Fibroblast of lung (primary cell): ENCODE data around the gene NARF. TPM values are rescaled to one million over a fixed set of nuclear protein-coding genes. Genes with fewer than 3 reads are reported as not detected.
"Not testable (repeated sequence)": the region's sequence is repeated elsewhere in the genome, so short reads cannot be mapped to it uniquely, and the experiment has no call there.

Experiments
- DNase-seq, 2 donors: peaks; one replicate each; pipeline versions ENCODE4 v3.0.0 to v3.0.0-alpha.2; 2010; ENCODE audit warnings: low read depth in 2 of 2
- H2AFZ ChIP-seq: 2 replicates; pipeline ENCODE4 v1.5.1; 2012; ENCODE audit warnings: low read length, control low read depth, inconsistent platforms
- H3K27ac ChIP-seq: 2 replicates; pipeline ENCODE4 v1.5.1; 2011; ENCODE audit warnings: low read length, control low read depth; ENCODE audit not compliant: insufficient read depth
- H3K27me3 ChIP-seq: 2 replicates; pipeline ENCODE4 v1.5.1; 2011; ENCODE audit warnings: mild to moderate bottlenecking, low read length; ENCODE audit not compliant: control insufficient read depth, insufficient read depth
- H3K36me3 ChIP-seq: 2 replicates; pipeline ENCODE4 v1.5.1; 2011; ENCODE audit warnings: low read length; ENCODE audit not compliant: control insufficient read depth, insufficient read depth
- H3K4me1 ChIP-seq: 2 replicates; pipeline ENCODE4 v1.5.1; 2011; ENCODE audit warnings: low read length; ENCODE audit not compliant: control insufficient read depth, insufficient read depth; ENCODE audit errors: extremely low read depth
- H3K4me2 ChIP-seq: 2 replicates; pipeline ENCODE4 v1.5.1; 2011; ENCODE audit warnings: low read length, control low read depth; ENCODE audit not compliant: insufficient read depth; ENCODE audit errors: extremely low read depth
- H3K4me3 ChIP-seq, 4 experiments: fragments of 200-600 bp in 1 of 4; sonication (generic) in 1 of 4; replicated peaks in 1 of 4; 2 replicates each; pipeline ENCODE4 v1.5.1; 2011 to 2016; ENCODE audit warnings: low read length in 4 of 4, low read depth in 3 of 4, mild to moderate bottlenecking in 3 of 4, control low read depth in 2 of 4, inconsistent platforms in 1 of 4, mixed read lengths in 1 of 4; ENCODE audit not compliant: insufficient read depth in 1 of 4; ENCODE audit errors: control extremely low read depth in 1 of 4
- H3K79me2 ChIP-seq: 2 replicates; pipeline ENCODE4 v1.5.1; 2012; ENCODE audit warnings: mild to moderate bottlenecking, low read length, inconsistent platforms; ENCODE audit not compliant: control insufficient read depth, insufficient read depth
- H3K9ac ChIP-seq: 2 replicates; pipeline ENCODE4 v1.5.1; 2011; ENCODE audit warnings: mild to moderate bottlenecking, low read length, control low read depth; ENCODE audit not compliant: insufficient read depth
- H3K9me3 ChIP-seq: 2 replicates; pipeline ENCODE4 v1.5.1; 2012; ENCODE audit warnings: low read depth, low read length; ENCODE audit not compliant: control insufficient read depth, insufficient read depth
- H4K20me1 ChIP-seq: 2 replicates; pipeline ENCODE4 v1.5.1; 2011; ENCODE audit warnings: low read length; ENCODE audit not compliant: control insufficient read depth, insufficient read depth; ENCODE audit errors: extremely low read depth
- CTCF ChIP-seq, 2 donors: IDR thresholded peaks in 1 of 2; conservative IDR thresholded peaks in 1 of 2; 1 replicate in 1 of 2; 2 replicates in 1 of 2; pipeline ENCODE4 v1.5.1; 2011 to 2012; ENCODE audit warnings: low read length in 2 of 2, control low read depth in 1 of 2, inconsistent platforms in 1 of 2, low read depth in 1 of 2, mild to moderate bottlenecking in 1 of 2
- EZH2 ChIP-seq: IDR thresholded peaks from 2 replicates; pipeline ENCODE4 v1.5.1; 2012; ENCODE audit warnings: low read length, control low read depth, mild to moderate bottlenecking; ENCODE audit errors: missing control alignments
- polyA plus RNA-seq, 2 donors: library from polyadenylated mRNA; depleted of rRNA in 1 of 2; stranded (reverse) in 1 of 2; unstranded in 1 of 2; fragments of >200 nt; gene quantifications; 2 replicates each; pipeline ENCODE4 v1.2.1, GENCODE V29; 2011 to 2012; ENCODE audit warnings: missing spikeins in 1 of 2
- total RNA-seq: library from RNA; depleted of rRNA; stranded (reverse); fragments of >200 nt; gene quantifications from 2 replicates; pipeline ENCODE4 v1.2.1, GENCODE V29; 2014

NARF gene
- total and polyA plus RNA-seq, 2 donors (not counting 1 experiment from before 2014, with no cell fraction given): 22.0 to 38.7 TPM

- Histone ChIP-seq H3K9me3 (no peaks in the 10 kb centered on the region), H3K9ac (peak overlapping the region; percentile 85), H3K4me3 (peak overlapping the region; percentile 77 to 82 (median 80)), H2AFZ (peak overlapping the region; percentile 64), H3K27me3 (no peaks in the 10 kb centered on the region), H3K36me3 (no peaks in the 10 kb centered on the region), H3K79me2 (no peaks in the 10 kb centered on the region), H4K20me1 (no peaks in the 10 kb centered on the region), H3K27ac (peak overlapping the region; percentile 92), H3K4me1 (peaks cover 7% of the 10 kb centered on the region), H3K4me2 (peak overlapping the region; percentile 73)
- TF ChIP-seq CTCF (conservative IDR thresholded peaks at IDR 0.05 in 1 of 2, IDR thresholded peaks at IDR 0.05 in 1 of 2; ENCODE audit: low read depth in 1 of 2, low read length in 2 of 2): no peak
- no peak for TF ChIP-seq EZH2
- DNase-seq: peak in 1 of 2 donors; percentile 34
Measured at GRCh38 chr17:82458885-82459424, 414 bp downstream of the NARF start.

GRCh38 chr17:82459936-82460335 lies 1.4 kb downstream of the NARF start:
- H3K9me3 ChIP-seq, H3K4me1 ChIP-seq, H3K27ac ChIP-seq, DNase-seq, H3K9ac ChIP-seq, H4K20me1 ChIP-seq, H3K36me3 ChIP-seq, H2AFZ ChIP-seq, H3K4me3 ChIP-seq, H3K79me2 ChIP-seq, H3K4me2 ChIP-seq, H3K27me3 ChIP-seq: not testable (repeated sequence)

GRCh38 chr17:82461827-82462524 lies 3.4 kb downstream of the NARF start:
- Histone ChIP-seq H3K4me3 (no peak overlapping the region), H3K9me3 (no peaks in the 10 kb centered on the region), H3K36me3 (peaks cover 2% of the 10 kb centered on the region), H4K20me1 (no peaks in the 10 kb centered on the region), H3K4me1 (peaks cover 7% of the 10 kb centered on the region), H3K27me3 (no peaks in the 10 kb centered on the region), H2AFZ (no peak overlapping the region), H3K79me2 (no peaks in the 10 kb centered on the region), H3K9ac (no peak overlapping the region), H3K27ac (no peak overlapping the region), H3K4me2 (no peak overlapping the region)
- no peak for TF ChIP-seq EZH2
- TF ChIP-seq CTCF (conservative IDR thresholded peaks at IDR 0.05 in 1 of 2, IDR thresholded peaks at IDR 0.05 in 1 of 2; ENCODE audit: low read depth in 1 of 2, low read length in 2 of 2): no peak
- DNase-seq: no peak
